Loucy (cell line): ENCODE measurements around the gene CIB4.

Experiments used
- EZH2phosphoT487 ChIP-seq: fragments of 200-600 bp; IDR thresholded peaks from 2 replicates; pipeline ENCODE4 v1.6.1; 2018; ENCODE audit warnings: antibody characterized with exemption, mild to moderate bottlenecking, moderate library complexity, borderline replicate concordance
- TF ChIP-seq, protein P1 (sequence below): fragments of 200-600 bp; sonication (generic); conservative IDR thresholded peaks from 2 replicates; pipeline ENCODE4 v1.5.1; 2014; ENCODE audit warnings: mild to moderate bottlenecking, antibody characterized with exemption, low read length

DNA sequence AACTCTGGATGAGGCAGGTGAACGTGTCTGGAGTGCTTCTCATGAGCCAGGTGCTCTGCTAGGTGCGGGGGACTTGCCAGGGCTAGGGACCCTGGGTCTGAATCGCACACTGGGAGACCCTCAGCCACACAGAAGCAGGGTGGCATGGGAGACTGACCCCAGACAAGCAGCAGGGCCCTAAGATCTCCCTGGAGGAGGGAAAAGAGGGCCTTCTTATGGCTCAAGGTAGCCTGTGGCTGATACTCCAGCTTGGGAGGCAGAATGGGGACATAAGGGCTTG is 12.8 kb upstream of the CIB4 start:
- TF ChIP-seq, protein P1, sequence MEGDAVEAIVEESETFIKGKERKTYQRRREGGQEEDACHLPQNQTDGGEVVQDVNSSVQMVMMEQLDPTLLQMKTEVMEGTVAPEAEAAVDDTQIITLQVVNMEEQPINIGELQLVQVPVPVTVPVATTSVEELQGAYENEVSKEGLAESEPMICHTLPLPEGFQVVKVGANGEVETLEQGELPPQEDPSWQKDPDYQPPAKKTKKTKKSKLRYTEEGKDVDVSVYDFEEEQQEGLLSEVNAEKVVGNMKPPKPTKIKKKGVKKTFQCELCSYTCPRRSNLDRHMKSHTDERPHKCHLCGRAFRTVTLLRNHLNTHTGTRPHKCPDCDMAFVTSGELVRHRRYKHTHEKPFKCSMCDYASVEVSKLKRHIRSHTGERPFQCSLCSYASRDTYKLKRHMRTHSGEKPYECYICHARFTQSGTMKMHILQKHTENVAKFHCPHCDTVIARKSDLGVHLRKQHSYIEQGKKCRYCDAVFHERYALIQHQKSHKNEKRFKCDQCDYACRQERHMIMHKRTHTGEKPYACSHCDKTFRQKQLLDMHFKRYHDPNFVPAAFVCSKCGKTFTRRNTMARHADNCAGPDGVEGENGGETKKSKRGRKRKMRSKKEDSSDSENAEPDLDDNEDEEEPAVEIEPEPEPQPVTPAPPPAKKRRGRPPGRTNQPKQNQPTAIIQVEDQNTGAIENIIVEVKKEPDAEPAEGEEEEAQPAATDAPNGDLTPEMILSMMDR, result no peak
- TF ChIP-seq EZH2phosphoT487, result no peak
